Measurements from ENCODE around the gene CLIC5.

DNA sequence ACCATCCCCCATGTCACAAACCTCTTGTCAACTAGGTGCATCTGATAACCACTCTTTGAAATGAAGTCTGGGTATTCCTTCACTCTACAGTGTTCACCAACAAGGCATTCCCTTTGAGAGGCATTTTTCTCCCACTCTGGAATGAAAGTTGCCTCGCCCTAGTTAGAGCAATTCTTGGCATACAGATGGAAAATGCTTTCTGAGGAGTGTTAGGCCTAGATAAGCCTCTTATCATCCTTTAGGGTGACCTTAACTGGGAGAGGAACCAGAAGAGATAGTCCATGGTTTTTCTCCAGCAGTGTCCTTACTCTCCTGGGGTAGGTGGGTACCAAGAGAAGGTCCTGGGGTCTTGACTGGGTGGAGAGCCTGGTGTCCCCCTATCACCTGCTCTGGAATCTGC, 14.8 kb downstream of the CLIC5 start:
- no peak for TF ChIP-seq EZH2 (IDR thresholded peaks at IDR 0.05; ENCODE audit: borderline replicate concordance, insufficient read depth, low read depth, low read length, poor library complexity, severe bottlenecking)
- no peak for TF ChIP-seq CTCF (IDR thresholded peaks at IDR 0.05)

Measured in B cell (primary cell).